Measurements from ENCODE around the gene LYPLAL1. TPM values are rescaled to one million over a fixed set of nuclear protein-coding genes. Genes with fewer than 3 reads are reported as not detected.
A peak's percentile ranks its signal among the peaks of the same experiment; 100 is the strongest.
"Not testable (repeated sequence)": the region's sequence is repeated elsewhere in the genome, so short reads cannot be mapped to it uniquely, and the experiment has no call there.

LYPLAL1 gene
- total RNA-seq, 1 donor from 2014 or later = 85.8 TPM

- intact Hi-C loops (cut with micrococcal nuclease) = no loop called here
- peaks cover 12% of the 10 kb centered on the region for H3K9me3 ChIP-seq (replicated peaks)
- peaks cover 51% of the 10 kb centered on the region for H3K4me1 ChIP-seq
- peak overlapping the region; percentile 34 for H3K4me3 ChIP-seq
- H3K36me3 ChIP-seq = peaks cover 3% of the 10 kb centered on the region
- no peaks in the 10 kb centered on the region for H3K27me3 ChIP-seq (ENCODE audit: low read depth)
- TF ChIP-seq CTCF (IDR thresholded peaks at IDR 0.05; ENCODE audit: borderline replicate concordance) = no peak
- peak overlapping the region; percentile 76 for H3K27ac ChIP-seq (replicated peaks)
- no peak for DNase-seq
These were observed 15.5 kb downstream of the LYPLAL1 start for GRCh38 chr1:219189021-219189824.

GRCh38 chr1:219189952-219190351 lies 16.3 kb downstream of the LYPLAL1 start:
- intact Hi-C loops (cut with micrococcal nuclease) = no loop called here
- no peak for DNase-seq
- no peaks in the 10 kb centered on the region for H3K27me3 ChIP-seq (ENCODE audit: low read depth)
- no peak for TF ChIP-seq CTCF (IDR thresholded peaks at IDR 0.05; ENCODE audit: borderline replicate concordance)
- H3K27ac ChIP-seq (replicated peaks) = peak overlapping the region; percentile 76
- H3K9me3 ChIP-seq (replicated peaks) = peaks cover 10% of the 10 kb centered on the region
- H3K36me3 ChIP-seq = peaks cover 3% of the 10 kb centered on the region
- no peak overlapping the region for H3K4me3 ChIP-seq
- H3K4me1 ChIP-seq = peaks cover 47% of the 10 kb centered on the region

- Histone ChIP-seq H3K9me3 (replicated peaks) (peaks cover 9% of the 10 kb centered on the region), H3K4me1 (peaks cover 47% of the 10 kb centered on the region), H3K4me3 (no peak overlapping the region), H3K36me3 (peaks cover 8% of the 10 kb centered on the region), H3K27me3 (ENCODE audit: low read depth) (no peaks in the 10 kb centered on the region), H3K27ac (replicated peaks) (no peak overlapping the region)
- intact Hi-C loops (cut with micrococcal nuclease) = no loop called here
- no peak for TF ChIP-seq CTCF (IDR thresholded peaks at IDR 0.05; ENCODE audit: borderline replicate concordance)
- DNase-seq = no peak
These were observed 16.9 kb downstream of the LYPLAL1 start for GRCh38 chr1:219190605-219191004.

- intact Hi-C loops (cut with micrococcal nuclease); H3K4me1 ChIP-seq; H3K9me3 ChIP-seq (replicated peaks); DNase-seq; H3K4me3 ChIP-seq; H3K27ac ChIP-seq (replicated peaks); H3K27me3 ChIP-seq (ENCODE audit: low read depth): not testable (repeated sequence)
- H3K36me3 ChIP-seq = peaks cover 49% of the 10 kb centered on the region
These were observed 22.2 kb downstream of the LYPLAL1 start for GRCh38 chr1:219195833-219196232.

- intact Hi-C loops (cut with micrococcal nuclease) = loop anchor here (10.0 kb wide), 1 partner anchor 613 kb away; no protein-coding TSS in a partner anchor
- peaks cover 8% of the 10 kb centered on the region for H3K4me1 ChIP-seq
- H3K27ac ChIP-seq (replicated peaks) = no peak overlapping the region
- no peaks in the 10 kb centered on the region for H3K27me3 ChIP-seq (ENCODE audit: low read depth)
- no peak for DNase-seq
- no peak overlapping the region for H3K4me3 ChIP-seq
- H3K9me3 ChIP-seq (replicated peaks) = no peaks in the 10 kb centered on the region
- peaks cover 30% of the 10 kb centered on the region for H3K36me3 ChIP-seq
- TF ChIP-seq CTCF (IDR thresholded peaks at IDR 0.05; ENCODE audit: borderline replicate concordance) = no peak
These were observed 28.0 kb downstream of the LYPLAL1 start for GRCh38 chr1:219201656-219202055.

GRCh38 chr1:219202567-219202966 lies 28.9 kb downstream of the LYPLAL1 start:
- no peaks in the 10 kb centered on the region for H3K9me3 ChIP-seq (replicated peaks)
- H3K27me3 ChIP-seq (ENCODE audit: low read depth) = no peaks in the 10 kb centered on the region
- TF ChIP-seq CTCF (IDR thresholded peaks at IDR 0.05; ENCODE audit: borderline replicate concordance) = no peak
- no peak overlapping the region for H3K4me3 ChIP-seq
- DNase-seq = no peak
- no peak overlapping the region for H3K27ac ChIP-seq (replicated peaks)
- peaks cover 21% of the 10 kb centered on the region for H3K36me3 ChIP-seq
- intact Hi-C loops (cut with micrococcal nuclease) = loop anchor here (10.0 kb wide), 1 partner anchor 612 kb away; no protein-coding TSS in a partner anchor
- H3K4me1 ChIP-seq = peaks cover 8% of the 10 kb centered on the region

Data from left ventricle myocardium inferior (tissue), 1 donor.